GM10248 (cell line): ENCODE data around the gene SLC6A3.

ENCODE experiments used
- CTCF ChIA-PET: fragments of 300-600 bp; sonication (Branson Sonifier 250); formaldehyde crosslinking; extraction: SDS; loops from one replicate; lab custom pipeline; 2021; ENCODE audit warnings: antibody characterized with exemption; lab: Yijun Ruan, JAX
- POLR2A ChIA-PET: fragments of 350-650 bp; sonication (Branson Sonifier 250); formaldehyde crosslinking; extraction: SDS; loops from one replicate; lab custom pipeline; 2020; ENCODE audit warnings: antibody characterized with exemption; lab: Yijun Ruan, JAX
- DNase-seq: peaks from one replicate; pipeline ENCODE4 v3.0.0; 2012; ENCODE audit errors: extremely low spot score
- CTCF ChIP-seq: IDR thresholded peaks from 2 replicates; pipeline ENCODE4 v1.5.1; 2012; ENCODE audit warnings: mild to moderate bottlenecking, low read depth; ENCODE audit errors: extremely low read depth, missing control alignments, control extremely low read depth

Gene SLC6A3

GRCh38 chr5:1359031-1359645, 86.1 kb downstream of the SLC6A3 start:
- ChIA-PET POLR2A (no interaction called here), CTCF (interaction anchor here (1.0 to 1.2 kb wide), 2 partner anchors 8 to 12 kb away, joined by 4 to 5 read pairs; no protein-coding TSS in a partner anchor)
- DNase-seq: no peak
- no peak for TF ChIP-seq CTCF

GRCh38 chr5:1358726-1359025, 86.6 kb downstream of the SLC6A3 start:
- ChIA-PET POLR2A (no interaction called here), CTCF (interaction anchor here (1.2 kb wide), 1 partner anchor 12 kb away, joined by 5 read pairs; no protein-coding TSS in a partner anchor)

GRCh38 chr5:1357946-1358725, 87.1 kb downstream of the SLC6A3 start:
- no peak for TF ChIP-seq CTCF
- CTCF ChIA-PET: no interaction called here
- POLR2A ChIA-PET: no interaction called here
- DNase-seq: no peak

More at GRCh38 chr5:1358726-1359025, 86.6 kb downstream of the SLC6A3 start:
- DNase-seq: no peak
- no peak for TF ChIP-seq CTCF

GRCh38 chr5:1356873-1357787, 88.1 kb downstream of the SLC6A3 start:
- ChIA-PET POLR2A (no interaction called here), CTCF (no interaction called here)
- no peak for DNase-seq
- no peak for TF ChIP-seq CTCF

GRCh38 chr5:1354576-1354975, 90.7 kb downstream of the SLC6A3 start:
- DNase-seq: no peak
- ChIA-PET POLR2A (no interaction called here), CTCF (interaction anchor here (1.1 to 2.1 kb wide), 4 partner anchors 8 to 290 kb away, joined by 3 to 9 read pairs (median 4); no protein-coding TSS in a partner anchor)
- TF ChIP-seq CTCF: no peak
